T follicular helper cell (primary cell): ENCODE measurements around the gene ISLR.

Experiments used
- DNase-seq: peaks from one replicate; pipeline ENCODE4 v3.0.0-alpha.2; 2020; ENCODE audit warnings: low read depth

The ISLR gene

DNA sequence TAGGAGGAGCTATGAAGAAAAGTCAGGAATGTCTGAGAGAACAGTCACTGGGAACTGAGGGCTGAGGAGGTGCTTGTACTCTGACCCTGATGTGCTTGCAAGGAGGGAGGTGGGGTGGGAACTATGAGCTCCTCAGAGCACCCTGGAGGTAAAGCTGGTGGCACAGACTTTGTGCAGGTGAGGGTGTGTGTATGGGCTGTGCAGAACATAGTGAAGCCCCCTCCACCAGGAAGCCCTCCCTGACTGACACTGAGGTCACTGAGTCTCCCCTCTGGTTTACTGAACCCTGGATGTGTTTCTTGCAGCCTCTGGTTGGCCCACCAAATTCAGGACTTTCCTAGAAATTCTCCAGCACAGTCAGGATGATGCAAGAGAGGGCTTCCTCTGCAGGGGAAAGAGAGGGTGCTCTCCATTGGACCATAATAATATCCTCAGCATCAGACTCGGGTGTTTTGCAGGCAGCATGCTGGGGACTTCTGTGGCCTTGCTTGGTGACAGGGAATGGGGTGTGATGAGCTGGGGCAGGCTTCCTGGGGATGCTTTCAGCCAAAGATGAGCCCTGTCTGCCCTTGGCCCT, 1.5 kb upstream of the ISLR start:
- DNase-seq, result no peak

DNA sequence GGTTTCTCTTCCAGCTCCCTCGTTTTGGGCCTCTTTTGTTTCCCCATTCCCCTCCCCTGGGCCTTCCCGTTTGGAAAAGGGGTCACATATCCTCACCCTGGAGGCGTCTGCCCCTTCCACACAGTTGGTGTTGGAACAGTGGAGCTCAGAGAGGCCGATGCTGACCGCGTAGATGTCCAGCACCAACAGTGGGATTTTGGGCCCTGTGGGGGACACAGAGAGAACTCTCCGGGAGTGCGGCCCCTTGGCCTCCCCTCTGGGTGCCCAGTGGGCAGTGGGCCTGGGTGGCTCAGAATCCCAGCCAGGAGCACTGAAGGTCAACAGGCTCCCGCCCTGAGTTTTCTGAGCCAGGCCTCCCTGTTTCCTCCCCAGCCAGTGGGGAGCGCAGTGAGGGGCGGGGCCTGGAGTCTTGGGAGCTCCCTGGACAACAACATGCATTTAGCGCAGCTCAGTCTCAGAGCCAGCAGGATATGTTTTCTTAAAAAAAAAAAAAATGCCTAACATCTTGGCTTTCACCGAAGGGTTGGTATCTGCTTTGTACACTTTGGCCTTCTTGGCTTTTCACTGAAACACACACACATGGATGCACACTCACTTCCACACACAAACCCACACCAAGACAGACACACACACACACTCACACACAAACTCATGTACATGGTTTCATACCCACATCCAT, 670 bp upstream of the ISLR start:
- no peak for DNase-seq

GRCh38 chr15:74174219-74174957, 878 bp downstream of the ISLR start:
- no peak for DNase-seq

DNA sequence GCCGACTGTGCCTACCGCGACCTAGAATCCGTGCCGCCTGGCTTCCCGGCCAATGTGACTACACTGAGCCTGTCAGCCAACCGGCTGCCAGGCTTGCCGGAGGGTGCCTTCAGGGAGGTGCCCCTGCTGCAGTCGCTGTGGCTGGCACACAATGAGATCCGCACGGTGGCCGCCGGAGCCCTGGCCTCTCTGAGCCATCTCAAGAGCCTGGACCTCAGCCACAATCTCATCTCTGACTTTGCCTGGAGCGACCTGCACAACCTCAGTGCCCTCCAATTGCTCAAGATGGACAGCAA, 1.4 kb downstream of the ISLR start:
- no peak for DNase-seq

DNA sequence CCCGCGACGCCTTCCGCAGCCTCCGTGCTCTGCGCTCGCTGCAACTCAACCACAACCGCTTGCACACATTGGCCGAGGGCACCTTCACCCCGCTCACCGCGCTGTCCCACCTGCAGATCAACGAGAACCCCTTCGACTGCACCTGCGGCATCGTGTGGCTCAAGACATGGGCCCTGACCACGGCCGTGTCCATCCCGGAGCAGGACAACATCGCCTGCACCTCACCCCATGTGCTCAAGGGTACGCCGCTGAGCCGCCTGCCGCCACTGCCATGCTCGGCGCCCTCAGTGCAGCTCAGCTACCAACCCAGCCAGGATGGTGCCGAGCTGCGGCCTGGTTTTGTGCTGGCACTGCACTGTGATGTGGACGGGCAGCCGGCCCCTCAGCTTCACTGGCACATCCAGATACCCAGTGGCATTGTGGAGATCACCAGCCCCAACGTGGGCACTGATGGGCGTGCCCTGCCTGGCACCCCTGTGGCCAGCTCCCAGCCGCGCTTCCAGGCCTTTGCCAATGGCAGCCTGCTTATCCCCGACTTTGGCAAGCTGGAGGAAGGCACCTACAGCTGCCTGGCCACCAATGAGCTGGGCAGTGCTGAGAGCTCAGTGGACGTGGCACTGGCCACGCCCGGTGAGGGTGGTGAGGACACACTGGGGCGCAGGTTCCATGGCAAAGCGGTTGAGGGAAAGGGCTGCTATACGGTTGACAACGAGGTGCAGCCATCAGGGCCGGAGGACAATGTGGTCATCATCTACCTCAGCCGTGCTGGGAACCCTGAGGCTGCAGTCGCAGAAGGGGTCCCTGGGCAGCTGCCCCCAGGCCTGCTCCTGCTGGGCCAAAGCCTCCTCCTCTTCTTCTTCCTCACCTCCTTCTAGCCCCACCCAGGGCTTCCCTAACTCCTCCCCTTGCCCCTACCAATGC, 2.0 kb downstream of the ISLR start:
- DNase-seq, result no peak

- no peak for DNase-seq
Observed at GRCh38 chr15:74176262-74177214, 3.0 kb downstream of the ISLR start.

- no peak for DNase-seq
Observed at GRCh38 chr15:74178326-74179100, 5.0 kb downstream of the ISLR start.

DNA sequence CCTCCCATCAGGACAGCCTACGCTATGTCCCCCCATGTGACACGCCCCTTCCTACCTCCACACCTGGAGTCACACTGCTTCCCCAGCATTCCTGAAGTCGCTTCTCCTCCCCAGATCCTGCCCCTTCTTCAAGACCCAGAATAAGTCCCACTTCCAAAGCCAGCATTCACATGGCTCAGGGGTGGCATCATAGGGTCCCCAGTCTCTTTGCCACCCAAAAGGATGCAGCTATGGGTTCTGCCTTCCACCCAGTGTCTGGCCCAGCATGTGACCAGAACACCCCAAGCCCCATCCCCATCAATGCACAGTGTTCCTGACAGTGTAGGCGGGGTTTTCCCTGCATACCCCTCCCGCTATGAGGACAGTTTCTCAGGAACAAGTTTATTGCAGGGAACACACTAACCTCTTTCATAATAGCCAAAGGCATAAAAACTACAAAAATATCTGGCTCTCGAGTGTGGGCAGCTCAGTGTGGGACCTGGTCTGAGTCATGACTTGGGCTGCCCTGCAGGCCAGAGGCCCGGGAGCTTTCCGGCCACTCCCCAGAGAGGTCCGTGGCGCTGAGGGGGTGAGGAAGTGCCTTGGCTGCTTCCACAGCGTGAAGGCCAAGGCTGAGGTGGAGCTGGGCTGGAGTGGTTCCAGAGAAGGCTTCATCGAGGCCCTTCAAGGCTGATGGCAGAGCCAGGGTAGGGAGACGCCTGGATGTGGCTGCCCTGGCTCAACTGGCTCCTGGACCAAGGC, 5.8 kb downstream of the ISLR start:
- no peak for DNase-seq

DNA sequence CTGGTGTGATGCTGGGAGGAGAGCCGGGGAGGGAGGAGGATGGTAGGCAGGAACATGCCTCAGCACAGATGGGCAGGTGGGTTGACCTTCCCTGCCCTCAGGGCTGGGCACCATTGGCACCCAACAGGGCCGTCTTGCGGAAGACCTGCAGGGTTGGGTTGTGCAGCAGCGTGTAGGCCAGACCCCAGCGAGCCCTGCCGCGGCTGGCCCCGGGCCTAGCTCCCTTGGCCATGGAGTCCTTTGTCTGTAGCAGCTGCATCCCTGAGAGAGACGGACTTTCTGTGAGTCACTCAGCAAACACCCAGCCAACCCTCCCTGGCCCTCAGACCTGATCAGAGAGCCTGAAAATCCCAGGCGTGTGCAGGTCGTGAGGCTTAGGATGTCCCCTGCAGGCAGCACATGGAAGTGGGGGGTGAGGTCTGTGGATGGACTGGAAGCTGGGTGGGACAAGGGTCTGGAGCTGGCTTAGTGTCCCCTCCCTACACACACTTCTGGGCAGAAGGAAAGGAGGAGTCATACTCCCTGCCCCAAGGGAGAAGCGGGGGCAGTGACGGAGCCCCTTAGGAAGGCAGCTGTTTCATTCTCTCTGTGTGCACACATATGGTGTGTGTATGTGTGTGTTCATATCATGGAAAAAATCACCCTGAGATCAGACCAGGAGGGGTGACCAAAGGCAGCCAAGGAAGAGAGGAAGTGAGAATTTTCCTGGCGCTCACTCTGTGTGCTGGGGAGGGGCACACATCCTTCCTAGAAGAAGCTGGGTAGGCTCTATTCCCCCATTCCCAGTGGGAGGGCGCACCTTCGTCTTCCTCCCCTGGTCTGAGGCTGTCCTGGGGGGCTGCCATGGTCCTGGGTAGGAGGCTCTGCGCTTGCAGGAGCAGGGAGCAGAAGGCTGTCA, 6.7 kb downstream of the ISLR start:
- DNase-seq, result no peak

DNA sequence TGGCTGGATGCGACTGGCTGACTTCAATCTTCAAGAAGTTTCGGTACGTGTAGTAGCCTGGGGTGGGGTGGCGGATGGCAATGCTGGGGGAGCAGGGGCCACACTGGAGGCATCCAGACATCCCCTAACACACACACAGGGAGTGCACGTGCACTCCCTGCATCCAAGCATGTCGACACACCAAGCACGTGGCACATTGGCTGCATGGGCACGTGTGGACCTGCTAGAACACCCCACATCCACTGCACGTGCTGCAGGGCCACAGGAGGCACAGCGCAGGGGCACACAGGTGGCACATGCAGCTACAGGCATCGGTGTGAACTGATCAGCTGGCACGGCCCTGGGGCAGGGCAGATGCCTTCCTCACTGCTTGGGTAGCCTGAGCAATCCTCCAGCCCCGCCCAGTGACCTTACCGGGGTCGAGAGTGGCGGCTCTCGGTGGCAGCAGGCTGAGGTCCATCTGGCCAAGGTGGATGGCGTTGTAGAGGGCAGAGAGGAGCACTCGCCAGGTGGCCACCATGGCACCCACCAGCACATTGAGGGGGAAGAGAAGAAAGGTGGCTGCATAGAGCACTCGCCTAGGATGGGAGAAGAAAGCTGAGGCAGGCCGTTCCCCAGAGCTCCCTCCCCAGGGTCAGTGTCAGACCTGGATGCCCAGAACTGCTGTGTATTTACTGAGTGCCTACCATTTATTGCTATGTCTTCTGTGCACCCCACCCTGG, 7.5 kb downstream of the ISLR start:
- DNase-seq, result no peak

- no peak for DNase-seq
Observed at GRCh38 chr15:74182131-74182530, 8.6 kb downstream of the ISLR start.

- no peak for DNase-seq
Observed at GRCh38 chr15:74184582-74185091, 11.1 kb downstream of the ISLR start.

DNA sequence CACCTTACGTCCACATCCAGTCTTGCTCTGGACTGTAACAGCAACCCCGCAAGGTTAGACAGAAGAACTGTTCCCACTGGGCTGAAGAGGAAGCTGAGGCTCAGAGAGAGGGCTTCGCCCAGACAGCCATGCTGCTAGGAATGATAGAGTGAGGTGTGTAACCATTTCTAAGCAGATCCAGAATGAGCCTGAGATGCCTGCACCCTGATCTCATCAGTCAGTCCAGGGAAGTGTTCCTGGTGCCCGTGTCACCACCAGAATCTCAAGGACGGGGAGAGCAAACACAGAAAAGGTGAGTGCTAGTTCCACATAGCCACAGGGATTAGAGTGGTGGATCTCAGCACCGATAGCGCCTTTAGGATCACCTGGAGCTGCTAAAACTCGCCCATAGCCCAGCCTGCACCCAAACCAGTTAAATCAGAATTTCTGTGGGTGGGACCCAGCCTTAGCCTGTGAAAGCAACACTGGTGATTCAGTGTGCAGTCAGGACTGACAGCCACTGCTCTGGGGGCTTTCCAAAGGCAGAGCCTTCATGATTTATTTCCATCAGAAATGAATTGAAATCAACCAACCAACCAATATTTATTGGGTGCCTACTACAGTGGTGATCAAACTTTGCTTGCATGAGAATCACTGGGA, 12.3 kb downstream of the ISLR start:
- DNase-seq, result no peak

GRCh38 chr15:74188216-74188615, 14.7 kb downstream of the ISLR start:
- DNase-seq, result no peak

GRCh38 chr15:74191798-74192197, 18.3 kb downstream of the ISLR start:
- no peak for DNase-seq

DNA sequence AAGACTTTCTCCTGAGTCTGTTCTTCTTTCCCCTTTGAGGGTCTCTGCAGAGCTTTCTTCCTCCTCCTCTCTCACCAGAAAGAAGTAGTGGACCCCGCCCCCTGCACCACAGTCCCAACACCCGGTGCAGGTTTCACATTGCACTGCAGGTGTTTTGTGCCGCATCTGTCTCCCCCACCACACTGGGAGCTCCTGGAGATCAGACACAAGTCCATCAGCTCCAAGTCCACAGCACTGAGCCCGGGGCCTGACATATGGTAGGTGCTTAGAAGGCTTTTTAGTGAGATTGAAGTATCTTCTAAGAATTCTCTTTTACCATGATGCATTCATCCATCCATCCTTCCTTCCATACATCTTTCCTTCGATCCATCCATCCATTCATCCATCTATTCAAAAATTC, 19.2 kb downstream of the ISLR start:
- no peak for DNase-seq

GRCh38 chr15:74193299-74193718, 19.8 kb downstream of the ISLR start:
- DNase-seq, result no peak
